Activated naive CD4-positive, alpha-beta T cell treated with anti-CD3 and anti-CD28 coated beads for 36 hours (primary cell): ENCODE data around the gene ZFP69B. TPM values are rescaled to one million over a fixed set of nuclear protein-coding genes. Genes with fewer than 3 reads are reported as not detected.
"Not testable (repeated sequence)": the region's sequence is repeated elsewhere in the genome, so short reads cannot be mapped to it uniquely, and the experiment has no call there.

ENCODE experiments used
- CTCF ChIA-PET: fragments of 350-600 bp; sonication (Branson Sonifier 250); formaldehyde crosslinking; loops from one replicate; lab custom pipeline; 2021; ENCODE audit warnings: antibody characterized with exemption; lab: Charles Lee
- DNase-seq: peaks from one replicate; pipeline ENCODE4 v3.0.0-alpha.2; 2020
- H3K27ac Mint-ChIP-seq: one replicate; pipeline ENCODE4 v1.8.0; 2021; ENCODE audit warnings: mild to moderate bottlenecking, mixed read lengths
- H3K27me3 Mint-ChIP-seq: one replicate; pipeline ENCODE4 v1.8.0; 2021; ENCODE audit warnings: low read depth, mixed read lengths
- H3K36me3 Mint-ChIP-seq: one replicate; pipeline ENCODE4 v1.8.0; 2021; ENCODE audit warnings: low read depth, mixed read lengths
- H3K4me1 Mint-ChIP-seq: one replicate; pipeline ENCODE4 v1.8.0; 2021; ENCODE audit warnings: low read depth, mixed read lengths
- H3K4me3 Mint-ChIP-seq: one replicate; pipeline ENCODE4 v1.8.0; 2021; ENCODE audit warnings: mild to moderate bottlenecking, moderate library complexity, mixed read lengths
- H3K9me3 Mint-ChIP-seq: one replicate; pipeline ENCODE4 v1.8.0; 2021; ENCODE audit warnings: mixed read lengths
- intact Hi-C: fragments of 100-400 bp; cut with micrococcal nuclease; formaldehyde crosslinking; loops from one replicate; pipeline ENCODE4 v1.15.1; 2023
- total RNA-seq, 2 experiments: library from RNA; stranded (reverse); gene quantifications; one replicate each; pipeline ENCODE4 v1.2.3, GENCODE V29; 2021

Gene ZFP69B
- total RNA-seq, 2 experiments from 2014 or later: 11.2 to 11.3 TPM

DNA sequence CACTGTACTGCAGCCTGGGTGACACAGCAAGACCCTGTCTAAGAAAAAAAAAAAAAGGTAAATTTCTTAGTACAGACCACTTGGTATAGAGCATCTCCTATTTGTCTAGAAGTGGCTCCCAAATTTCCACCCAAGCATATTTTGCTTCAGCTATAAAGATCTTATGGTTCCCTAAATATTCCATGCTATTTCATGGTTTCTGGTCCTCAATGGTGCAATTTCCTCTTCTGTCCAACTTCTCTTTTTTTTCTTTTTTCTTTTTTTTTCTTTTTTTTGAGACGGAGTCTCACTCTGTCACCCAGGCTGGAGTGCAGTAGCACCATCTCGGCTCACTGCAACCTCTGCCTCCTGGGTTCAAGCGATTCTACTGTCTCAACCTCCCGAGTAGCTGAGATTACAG is 52.4 kb downstream of the ZFP69B start:
- intact Hi-C loops, H3K27me3 Mint-ChIP-seq, DNase-seq, H3K4me1 Mint-ChIP-seq, H3K27ac Mint-ChIP-seq, H3K4me3 Mint-ChIP-seq: not testable (repeated sequence)
- Mint-ChIP-seq H3K36me3 (peaks cover 68% of the 10 kb centered on the region), H3K9me3 (peaks cover 62% of the 10 kb centered on the region)
- CTCF ChIA-PET: interaction anchor here (1.0 kb wide), 1 partner anchor 359 kb away, joined by 3 read pairs; no protein-coding TSS in a partner anchor

DNA sequence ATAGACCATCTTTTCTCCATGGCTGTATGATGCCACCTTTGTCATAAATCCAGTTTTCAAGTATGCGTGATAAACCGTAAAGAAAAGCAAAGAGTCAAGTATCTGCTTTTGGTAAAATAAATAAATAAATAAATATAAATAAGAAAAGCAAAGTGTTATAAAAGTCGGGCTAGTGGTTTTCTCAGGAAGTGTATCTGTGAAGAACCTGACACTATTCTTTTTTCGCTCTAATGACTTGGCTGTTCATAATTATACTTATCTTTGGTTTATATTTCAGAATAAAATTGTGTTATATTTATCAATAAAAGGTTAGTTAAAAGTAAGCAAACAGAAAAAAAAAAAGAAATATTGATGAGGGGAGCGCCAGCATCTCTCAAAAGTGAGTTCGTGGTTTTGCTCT is 57.7 kb downstream of the ZFP69B start:
- Mint-ChIP-seq H3K4me1 (peaks cover 10% of the 10 kb centered on the region), H3K4me3 (peak overlapping the region; percentile 80), H3K27ac (peak overlapping the region; percentile 81), H3K27me3 (no peaks in the 10 kb centered on the region), H3K36me3 (peaks cover 67% of the 10 kb centered on the region), H3K9me3 (peaks cover 37% of the 10 kb centered on the region)
- intact Hi-C loops: loop anchor here (1.0 kb wide), 3 partner anchors 23 to 57 kb away; partner anchors contain the start of genes ZFP69 and ZNF684
- no peak for DNase-seq
- CTCF ChIA-PET: interaction anchor here (1.0 kb wide), 1 partner anchor 169 kb away, joined by 3 read pairs; no protein-coding TSS in a partner anchor

DNA sequence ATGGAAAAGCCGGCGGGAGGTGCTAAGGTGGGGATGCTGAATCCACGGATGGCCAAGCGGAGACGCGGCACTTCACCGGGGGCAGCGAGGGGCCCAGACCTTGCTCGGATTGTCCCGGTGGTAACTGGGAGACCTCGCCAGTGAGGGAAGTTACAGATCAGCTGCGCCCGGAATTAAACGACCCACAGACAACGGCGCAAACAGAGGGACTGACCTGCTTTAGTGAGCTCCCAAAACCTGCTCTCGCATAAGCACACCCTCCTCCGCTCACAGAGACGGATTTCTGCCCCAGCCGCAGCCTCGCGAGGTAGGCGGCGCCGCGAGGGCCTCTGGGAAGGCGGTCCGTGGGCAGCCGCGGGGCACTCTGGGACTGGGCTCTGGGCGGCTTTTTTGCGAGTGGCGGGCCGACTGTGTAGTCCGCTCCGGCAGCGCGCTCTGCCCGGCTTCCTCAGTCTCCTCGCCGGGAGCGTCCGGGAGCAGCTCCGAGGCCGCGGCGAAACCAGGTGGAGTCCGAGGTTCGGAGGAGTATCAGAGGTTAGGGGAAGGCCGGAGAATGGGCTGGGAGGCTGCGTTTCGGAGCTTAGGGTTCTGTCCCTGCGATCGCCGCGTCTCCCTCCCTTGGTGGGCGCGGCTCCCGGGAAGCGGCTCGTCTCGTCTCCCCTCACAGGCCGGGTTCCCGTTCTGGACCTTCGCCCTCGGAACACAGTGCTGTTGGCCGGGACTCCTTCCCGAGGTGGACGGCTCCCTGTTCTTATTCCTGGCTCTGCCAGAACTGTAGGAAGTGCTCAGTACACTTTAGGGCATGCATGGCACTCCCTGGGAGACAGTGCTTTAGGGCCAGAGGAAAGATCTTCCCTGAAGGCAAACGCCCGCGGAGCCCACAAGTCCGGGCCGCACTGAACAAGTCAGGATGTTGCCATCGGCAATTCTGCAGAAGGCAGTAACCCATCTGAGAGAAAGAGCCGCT is 58.4 kb downstream of the ZFP69B start, which contains the start of gene EXO5:
TSS of gene EXO5 (plus strand) at position 393 of the 967 bp plus-strand sequence. CDS start 5,778 bp downstream, outside the sequence.
- Mint-ChIP-seq H3K27ac (peak within 1 kb of the TSS; percentile 81), H3K36me3 (peaks cover 62% of the 10 kb centered on the region), H3K4me1 (peaks cover 10% of the 10 kb centered on the region), H3K4me3 (peak within 1 kb of the TSS; percentile 80), H3K27me3 (no peaks in the 10 kb centered on the region), H3K9me3 (peaks cover 32% of the 10 kb centered on the region)
- CTCF ChIA-PET: interaction anchor here (1.0 kb wide), 2 partner anchors 69 to 169 kb away, joined by 3 read pairs; no protein-coding TSS in a partner anchor
- intact Hi-C loops: loop anchor here (1.0 kb wide), 3 partner anchors 23 to 57 kb away; partner anchors contain the start of genes ZFP69 and ZNF684
- DNase-seq: peak; percentile 90

Other genes starting within 250 kb of the ZFP69B start
- gene TMCO2, start 202.5 kb upstream of the ZFP69B start, total RNA-seq: not detected
- 10 to 100 TPM; 13.2 to 14.7 TPM for gene ZMPSTE24, start 192.2 kb upstream of the ZFP69B start, total RNA-seq
- 1 to 10 TPM; 6.2 to 6.8 TPM for gene COL9A2, start 133.2 kb upstream of the ZFP69B start, total RNA-seq
- 100 to 1,000 TPM; 390 to 391 TPM for gene SMAP2, start 76.7 kb upstream of the ZFP69B start, total RNA-seq
- 1 to 10 TPM; 3.5 to 3.8 TPM for gene ZFP69, start 26.8 kb downstream of the ZFP69B start, total RNA-seq
- gene EXO5, start 58.3 kb downstream of the ZFP69B start, total RNA-seq: 1 to 10 TPM; 9.4 to 9.9 TPM
- 1 to 10 TPM; 6.8 to 7.0 TPM for gene ZNF684, start 81.2 kb downstream of the ZFP69B start, total RNA-seq
- gene RIMS3, start 215.2 kb downstream of the ZFP69B start, total RNA-seq: 1 to 10 TPM; 3.6 to 3.7 TPM
- gene NFYC, start 241.2 kb downstream of the ZFP69B start, total RNA-seq: 10 to 100 TPM; 53.5 to 63.1 TPM